SU-DHL-6 (cell line): ENCODE measurements around the gene PBX2.

Source experiments
- H2AFZ ChIP-seq: fragments of 200-600 bp; sonication (generic); 2 replicates; pipeline ENCODE4 v1.6.1; 2014; ENCODE audit warnings: low read depth, mild to moderate bottlenecking, moderate library complexity, mixed read lengths, antibody characterized with exemption, low read length; ENCODE audit not compliant: severe bottlenecking
- H3F3A ChIP-seq: fragments of 200-600 bp; shearing (Covaris generic); 2 replicates; pipeline ENCODE4 v1.6.0; 2016; ENCODE audit warnings: antibody characterized with exemption, mild to moderate bottlenecking; ENCODE audit not compliant: insufficient read depth
- H3K27ac ChIP-seq: fragments of 200-600 bp; sonication (generic); 2 replicates; pipeline ENCODE4 v1.5.1; 2016; ENCODE audit warnings: low read depth, mild to moderate bottlenecking, low read length, moderate library complexity, mixed read lengths
- H3K27me3 ChIP-seq: fragments of 200-600 bp; sonication (generic), shearing (Covaris generic); 2 replicates; pipeline ENCODE4 v1.6.0; 2014; ENCODE audit warnings: mild to moderate bottlenecking, low read length
- H3K36me3 ChIP-seq: fragments of 200-600 bp; sonication (generic); 2 replicates; pipeline ENCODE4 v1.6.1; 2014; ENCODE audit warnings: mild to moderate bottlenecking, low read length, mixed read lengths
- H3K4me2 ChIP-seq: fragments of 300-600, 200-600 bp; shearing (Covaris generic), sonication (generic); 2 replicates; pipeline ENCODE4 v1.6.0; 2014; ENCODE audit warnings: low read length, low read depth, mild to moderate bottlenecking; ENCODE audit not compliant: poor library complexity, severe bottlenecking
- H3K4me3 ChIP-seq: fragments of 200-600 bp; sonication (generic); 2 replicates; pipeline ENCODE4 v1.5.1; 2014; ENCODE audit warnings: antibody characterized with exemption, low read length, mild to moderate bottlenecking, mixed read lengths; ENCODE audit not compliant: insufficient read depth, poor library complexity, severe bottlenecking
- H3K79me2 ChIP-seq: fragments of 200-600 bp; sonication (generic); 2 replicates; pipeline ENCODE4 v1.6.1; 2014; ENCODE audit warnings: mild to moderate bottlenecking, low read length, moderate library complexity; ENCODE audit not compliant: insufficient read depth
- H3K9ac ChIP-seq: fragments of 200-600 bp; sonication (generic); 2 replicates; pipeline ENCODE4 v1.7.0; 2014; ENCODE audit warnings: mild to moderate bottlenecking, low read length
- H3K9me2 ChIP-seq: fragments of 200-600 bp; sonication (generic); replicated peaks from 2 replicates; pipeline ENCODE4 v1.6.1; 2014; ENCODE audit warnings: low read length; ENCODE audit not compliant: insufficient read depth
- H3K9me3 ChIP-seq: fragments of 200-600 bp; sonication (generic); 2 replicates; pipeline ENCODE4 v1.6.1; 2014; ENCODE audit warnings: low read length, mixed read lengths; ENCODE audit not compliant: insufficient read depth
- H4K20me1 ChIP-seq: fragments of 200-600 bp; sonication (generic); 2 replicates; pipeline ENCODE4 v1.6.1; 2014; ENCODE audit warnings: low read depth, mild to moderate bottlenecking, antibody characterized with exemption, low read length, moderate library complexity, mixed read lengths
- CTCF ChIP-seq: fragments of 200-600 bp; sonication (generic); IDR thresholded peaks from one replicate; pipeline ENCODE4 v1.5.1; 2017; ENCODE audit warnings: antibody characterized with exemption, mild to moderate bottlenecking, low read length, moderate library complexity; ENCODE audit not compliant: insufficient read depth, poor library complexity, severe bottlenecking
- EZH2phosphoT487 ChIP-seq: fragments of 200-600 bp; sonication (generic), shearing (Covaris generic); conservative IDR thresholded peaks from 2 replicates; pipeline ENCODE4 v1.6.1; 2018; ENCODE audit warnings: mild to moderate bottlenecking, antibody characterized with exemption, low read length, moderate library complexity, mixed read lengths

PBX2 gene

GRCh38 chr6:32181148-32181702 lies 8.8 kb downstream of the PBX2 start:
- peaks cover 15% of the 10 kb centered on the region for H3F3A ChIP-seq
- H3K9ac ChIP-seq = no peak overlapping the region
- H4K20me1 ChIP-seq = no peaks in the 10 kb centered on the region
- no peak overlapping the region for H3K4me3 ChIP-seq
- peaks cover 12% of the 10 kb centered on the region for H3K79me2 ChIP-seq
- H3K27ac ChIP-seq = no peak overlapping the region
- no peak overlapping the region for H2AFZ ChIP-seq
- no peak for TF ChIP-seq EZH2phosphoT487
- TF ChIP-seq CTCF = no peak
- H3K9me2 ChIP-seq = no peaks in the 10 kb centered on the region
- no peaks in the 10 kb centered on the region for H3K27me3 ChIP-seq
- H3K4me2 ChIP-seq = no peak overlapping the region
- H3K9me3 ChIP-seq = no peaks in the 10 kb centered on the region
- H3K36me3 ChIP-seq = no peaks in the 10 kb centered on the region

GRCh38 chr6:32179766-32180405 lies 10.1 kb downstream of the PBX2 start:
- H3K36me3 ChIP-seq = no peaks in the 10 kb centered on the region
- H4K20me1 ChIP-seq = no peaks in the 10 kb centered on the region
- H3F3A ChIP-seq = peaks cover 16% of the 10 kb centered on the region
- H3K4me3 ChIP-seq = no peak overlapping the region
- H3K9ac ChIP-seq = peak overlapping the region; percentile 72; the same call in 1 of the 2 replicates
- H3K4me2 ChIP-seq = peak overlapping the region; percentile 93
- H3K27me3 ChIP-seq = no peaks in the 10 kb centered on the region
- no peak overlapping the region for H3K27ac ChIP-seq
- H3K9me3 ChIP-seq = no peaks in the 10 kb centered on the region
- peaks cover 21% of the 10 kb centered on the region for H3K79me2 ChIP-seq
- no peak overlapping the region for H2AFZ ChIP-seq
- no peak for TF ChIP-seq EZH2phosphoT487
- TF ChIP-seq CTCF = no peak
- no peaks in the 10 kb centered on the region for H3K9me2 ChIP-seq

GRCh38 chr6:32178547-32179440 lies 11.2 kb downstream of the PBX2 start:
- H3K9ac ChIP-seq = peak overlapping the region; percentile 72
- no peaks in the 10 kb centered on the region for H3K27me3 ChIP-seq
- no peak for TF ChIP-seq EZH2phosphoT487
- TF ChIP-seq CTCF = no peak
- no peaks in the 10 kb centered on the region for H3K36me3 ChIP-seq
- H3K4me3 ChIP-seq = peak overlapping the region; percentile 68
- H2AFZ ChIP-seq = peak overlapping the region; percentile 12
- H3K9me3 ChIP-seq = no peaks in the 10 kb centered on the region
- H3K79me2 ChIP-seq = peaks cover 31% of the 10 kb centered on the region
- H3K4me2 ChIP-seq = peak overlapping the region; percentile 93
- peak overlapping the region; percentile 44 for H3K27ac ChIP-seq
- no peaks in the 10 kb centered on the region for H3K9me2 ChIP-seq
- H4K20me1 ChIP-seq = no peaks in the 10 kb centered on the region
- peaks cover 16% of the 10 kb centered on the region for H3F3A ChIP-seq
